MM.1S (cell line): ENCODE measurements around the gene C5orf15.

Experiments used
- DNase-seq: peaks from one replicate; pipeline ENCODE4 v3.0.0-alpha.2; 2015
- H2AFZ ChIP-seq: fragments of 300-600 bp; sonication (generic); 2 replicates; pipeline ENCODE4 v1.6.0; 2016; ENCODE audit warnings: antibody characterized with exemption, low read length
- H3F3A ChIP-seq: fragments of 300-600 bp; sonication (generic); 2 replicates; pipeline ENCODE4 v1.6.1; 2016; ENCODE audit warnings: mild to moderate bottlenecking, antibody characterized with exemption, low read length, moderate library complexity, mixed read lengths; ENCODE audit not compliant: insufficient read depth
- H3K27ac ChIP-seq: fragments of 300-600 bp; sonication (generic); 2 replicates; pipeline ENCODE4 v1.5.1; 2016; ENCODE audit warnings: mild to moderate bottlenecking, low read length
- H3K27me3 ChIP-seq: fragments of 300-600 bp; sonication (generic); replicated peaks from 2 replicates; pipeline ENCODE4 v1.6.0; 2016; ENCODE audit warnings: low read length; ENCODE audit not compliant: insufficient read depth
- H3K36me3 ChIP-seq: fragments of 300-600 bp; sonication (generic); replicated peaks from 2 replicates; pipeline ENCODE4 v1.6.1; 2016; ENCODE audit warnings: mild to moderate bottlenecking, low read length, mixed read lengths; ENCODE audit not compliant: insufficient read depth
- H3K4me1 ChIP-seq: fragments of 300-600 bp; sonication (generic); 2 replicates; pipeline ENCODE4 v1.6.1; 2016; ENCODE audit warnings: low read length, mixed read lengths
- H3K4me2 ChIP-seq: fragments of 300-600 bp; sonication (generic); 2 replicates; pipeline ENCODE4 v1.6.0; 2016; ENCODE audit warnings: low read depth, low read length
- H3K4me3 ChIP-seq: fragments of 300-600 bp; sonication (generic); 2 replicates; pipeline ENCODE4 v1.5.1; 2016; ENCODE audit warnings: low read length, mixed read lengths
- H3K79me2 ChIP-seq: fragments of 300-600 bp; sonication (generic); 2 replicates; pipeline ENCODE4 v1.6.1; 2016; ENCODE audit warnings: mixed run types, low read length, mixed read lengths
- H3K9ac ChIP-seq: fragments of 300-600 bp; sonication (generic); 2 replicates; pipeline ENCODE4 v1.6.1; 2016; ENCODE audit warnings: low read length, mixed read lengths
- H3K9me2 ChIP-seq: fragments of 300-600 bp; sonication (generic); replicated peaks from 2 replicates; pipeline ENCODE4 v1.6.1; 2016; ENCODE audit warnings: mild to moderate bottlenecking, low read length, mixed read lengths; ENCODE audit not compliant: insufficient read depth
- H3K9me3 ChIP-seq: fragments of 300-600 bp; sonication (generic); replicated peaks from 2 replicates; pipeline ENCODE4 v1.6.1; 2016; ENCODE audit warnings: mild to moderate bottlenecking, low read length, mixed read lengths; ENCODE audit not compliant: insufficient read depth
- H4K20me1 ChIP-seq: fragments of 300-600 bp; sonication (generic); 2 replicates; pipeline ENCODE4 v1.6.1; 2016; ENCODE audit warnings: mild to moderate bottlenecking, low read length, moderate library complexity, mixed read lengths; ENCODE audit not compliant: insufficient read depth
- EZH2 ChIP-seq: fragments of 300-600 bp; sonication (generic); optimal IDR thresholded peaks from 2 replicates; pipeline ENCODE3; 2017; ENCODE audit warnings: low read depth, mild to moderate bottlenecking, antibody characterized with exemption, low read length, mixed read lengths
- EZH2phosphoT487 ChIP-seq: fragments of 300-600 bp; sonication (generic); IDR thresholded peaks from 2 replicates; pipeline ENCODE4 v1.6.1; 2018; ENCODE audit warnings: antibody characterized with exemption, low read length
- TF ChIP-seq, protein P1 (sequence below): fragments of 300-600 bp; sonication (generic); IDR thresholded peaks from 2 replicates; pipeline ENCODE4 v1.5.1; 2016; ENCODE audit warnings: antibody characterized with exemption, low read length, mixed read lengths

Gene C5orf15

GRCh38 chr5:133995341-133995740, 26.9 kb upstream of the C5orf15 start:
- H3K4me2 ChIP-seq: no peak overlapping the region
- H3K27ac ChIP-seq: no peak overlapping the region
- H2AFZ ChIP-seq: no peak overlapping the region
- no peak overlapping the region for H3K4me3 ChIP-seq
- H3K9ac ChIP-seq: no peak overlapping the region
- H3K79me2 ChIP-seq: peaks cover 98% of the 10 kb centered on the region
- H3K36me3 ChIP-seq: peaks cover 14% of the 10 kb centered on the region
- H3K4me1 ChIP-seq: peaks cover 4% of the 10 kb centered on the region; the same call in 1 of the 2 replicates
- no peaks in the 10 kb centered on the region for H3K27me3 ChIP-seq
- H3K9me3 ChIP-seq: no peaks in the 10 kb centered on the region
- H4K20me1 ChIP-seq: peaks cover 84% of the 10 kb centered on the region
- no peaks in the 10 kb centered on the region for H3K9me2 ChIP-seq
- DNase-seq: no peak
- TF ChIP-seq EZH2 (no peak), EZH2phosphoT487 (no peak)
- TF ChIP-seq, protein P1, sequence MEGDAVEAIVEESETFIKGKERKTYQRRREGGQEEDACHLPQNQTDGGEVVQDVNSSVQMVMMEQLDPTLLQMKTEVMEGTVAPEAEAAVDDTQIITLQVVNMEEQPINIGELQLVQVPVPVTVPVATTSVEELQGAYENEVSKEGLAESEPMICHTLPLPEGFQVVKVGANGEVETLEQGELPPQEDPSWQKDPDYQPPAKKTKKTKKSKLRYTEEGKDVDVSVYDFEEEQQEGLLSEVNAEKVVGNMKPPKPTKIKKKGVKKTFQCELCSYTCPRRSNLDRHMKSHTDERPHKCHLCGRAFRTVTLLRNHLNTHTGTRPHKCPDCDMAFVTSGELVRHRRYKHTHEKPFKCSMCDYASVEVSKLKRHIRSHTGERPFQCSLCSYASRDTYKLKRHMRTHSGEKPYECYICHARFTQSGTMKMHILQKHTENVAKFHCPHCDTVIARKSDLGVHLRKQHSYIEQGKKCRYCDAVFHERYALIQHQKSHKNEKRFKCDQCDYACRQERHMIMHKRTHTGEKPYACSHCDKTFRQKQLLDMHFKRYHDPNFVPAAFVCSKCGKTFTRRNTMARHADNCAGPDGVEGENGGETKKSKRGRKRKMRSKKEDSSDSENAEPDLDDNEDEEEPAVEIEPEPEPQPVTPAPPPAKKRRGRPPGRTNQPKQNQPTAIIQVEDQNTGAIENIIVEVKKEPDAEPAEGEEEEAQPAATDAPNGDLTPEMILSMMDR: no peak
- H3F3A ChIP-seq: no peaks in the 10 kb centered on the region

- no peaks in the 10 kb centered on the region for H3K9me3 ChIP-seq
- peaks cover 18% of the 10 kb centered on the region for H3K36me3 ChIP-seq
- no peaks in the 10 kb centered on the region for H3K27me3 ChIP-seq
- no peaks in the 10 kb centered on the region for H3K9me2 ChIP-seq
- no peak overlapping the region for H3K4me2 ChIP-seq
- H3K79me2 ChIP-seq: peaks cover 98% of the 10 kb centered on the region
- H4K20me1 ChIP-seq: peaks cover 80% of the 10 kb centered on the region
- H3K9ac ChIP-seq: no peak overlapping the region
- H3F3A ChIP-seq: no peaks in the 10 kb centered on the region
- TF ChIP-seq, protein P1: no peak
- no peak for TF ChIP-seq EZH2phosphoT487
- TF ChIP-seq EZH2: no peak
- H3K4me3 ChIP-seq: no peak overlapping the region
- H3K27ac ChIP-seq: no peak overlapping the region
- peaks cover 4% of the 10 kb centered on the region; the same call in 1 of the 2 replicates for H3K4me1 ChIP-seq
- no peak overlapping the region for H2AFZ ChIP-seq
- DNase-seq: no peak
Observed at GRCh38 chr5:133994990-133995333, 26.5 kb upstream of the C5orf15 start.

- H4K20me1 ChIP-seq: peaks cover 75% of the 10 kb centered on the region
- H3K9me2 ChIP-seq: no peaks in the 10 kb centered on the region
- TF ChIP-seq EZH2phosphoT487: no peak
- TF ChIP-seq, protein P1: no peak
- no peak for TF ChIP-seq EZH2
- peaks cover 19% of the 10 kb centered on the region for H3K36me3 ChIP-seq
- no peak for DNase-seq
- H3K27ac ChIP-seq: no peak overlapping the region
- H3F3A ChIP-seq: no peaks in the 10 kb centered on the region
- no peak overlapping the region for H3K4me2 ChIP-seq
- H3K4me1 ChIP-seq: peaks cover 4% of the 10 kb centered on the region; the same call in 1 of the 2 replicates
- no peaks in the 10 kb centered on the region for H3K27me3 ChIP-seq
- H3K9ac ChIP-seq: no peak overlapping the region
- H2AFZ ChIP-seq: no peak overlapping the region
- H3K79me2 ChIP-seq: peaks cover 96% of the 10 kb centered on the region
- no peak overlapping the region for H3K4me3 ChIP-seq
- H3K9me3 ChIP-seq: no peaks in the 10 kb centered on the region
Observed at GRCh38 chr5:133994297-133994989, 26.0 kb upstream of the C5orf15 start.
